ENCODE results near the gene SPAG16. TPM values are rescaled to one million over a fixed set of nuclear protein-coding genes. Genes with fewer than 3 reads are reported as not detected.

The SPAG16 gene
- total RNA-seq, 2 donors from 2014 or later = 5.0 to 10.4 TPM

GRCh38 chr2:214128040-214128439, 843.8 kb downstream of the SPAG16 start:
- H3K36me3 Mint-ChIP-seq = no peaks in the 10 kb centered on the region
- ATAC-seq = no peak
- H3K9me3 Mint-ChIP-seq = peaks cover 8% of the 10 kb centered on the region in 2 donors

GRCh38 chr2:214130114-214130513, 845.9 kb downstream of the SPAG16 start:
- DNase-seq (ENCODE audit: low spot score in 2 of 2) (no peak), ATAC-seq (no peak)
- peaks cover 8% of the 10 kb centered on the region in 2 donors for H3K9me3 Mint-ChIP-seq
- no peak overlapping the region for H3K27ac Mint-ChIP-seq
- H3K36me3 Mint-ChIP-seq = no peaks in the 10 kb centered on the region

More at GRCh38 chr2:214128040-214128439, 843.8 kb downstream of the SPAG16 start:
- no peak for DNase-seq (ENCODE audit: low spot score in 2 of 2)
- H3K27ac Mint-ChIP-seq = no peak overlapping the region

- ATAC-seq (no peak), DNase-seq (ENCODE audit: low spot score in 2 of 2) (no peak)
- Mint-ChIP-seq H3K9me3 (peaks cover 8% of the 10 kb centered on the region in 2 donors), H3K36me3 (no peaks in the 10 kb centered on the region), H3K27ac (no peak overlapping the region)
These were observed 851.7 kb downstream of the SPAG16 start for GRCh38 chr2:214135966-214136365.

GRCh38 chr2:214138779-214139178, 854.5 kb downstream of the SPAG16 start:
- Mint-ChIP-seq H3K36me3 (no peaks in the 10 kb centered on the region), H3K27ac (no peak overlapping the region), H3K9me3 (peaks cover 4% of the 10 kb centered on the region in 2 donors)
- DNase-seq (ENCODE audit: low spot score in 2 of 2) (no peak), ATAC-seq (no peak)

GRCh38 chr2:214139630-214140284, 855.5 kb downstream of the SPAG16 start:
- Mint-ChIP-seq H3K27ac (no peak overlapping the region), H3K36me3 (no peaks in the 10 kb centered on the region), H3K9me3 (peaks cover 4% of the 10 kb centered on the region in 2 donors)
- DNase-seq (ENCODE audit: low spot score in 2 of 2) (no peak), ATAC-seq (no peak)

GRCh38 chr2:214156971-214157370, 872.7 kb downstream of the SPAG16 start:
- no peak for ATAC-seq

GRCh38 chr2:214158851-214159250, 874.6 kb downstream of the SPAG16 start:
- DNase-seq (ENCODE audit: low spot score in 2 of 2) (no peak), ATAC-seq (no peak)
- Mint-ChIP-seq H3K27ac (no peak overlapping the region), H3K36me3 (no peaks in the 10 kb centered on the region), H3K9me3 (no peaks in the 10 kb centered on the region)

More at GRCh38 chr2:214156971-214157370, 872.7 kb downstream of the SPAG16 start:
- H3K9me3 Mint-ChIP-seq = peaks cover 0 to 6% of the 10 kb centered on the region in 2 donors
- DNase-seq (ENCODE audit: low spot score in 2 of 2) = no peak
- no peak overlapping the region for H3K27ac Mint-ChIP-seq
- H3K36me3 Mint-ChIP-seq = no peaks in the 10 kb centered on the region

- Mint-ChIP-seq H3K27ac (no peak overlapping the region), H3K9me3 (no peaks in the 10 kb centered on the region), H3K36me3 (no peaks in the 10 kb centered on the region)
- ATAC-seq (no peak), DNase-seq (ENCODE audit: low spot score in 2 of 2) (no peak)
These were observed 885.0 kb downstream of the SPAG16 start for GRCh38 chr2:214169281-214169680.

- no peak for DNase-seq (ENCODE audit: low spot score in 2 of 2)
- Mint-ChIP-seq H3K9me3 (no peaks in the 10 kb centered on the region), H3K27ac (no peak overlapping the region), H3K36me3 (no peaks in the 10 kb centered on the region)
- no peak for ATAC-seq
These were observed 885.5 kb downstream of the SPAG16 start for GRCh38 chr2:214169736-214170135.

GRCh38 chr2:214174563-214174962, 890.3 kb downstream of the SPAG16 start:
- H3K36me3 Mint-ChIP-seq = no peaks in the 10 kb centered on the region
- no peak for DNase-seq (ENCODE audit: low spot score in 2 of 2)
- no peak overlapping the region for H3K27ac Mint-ChIP-seq
- ATAC-seq = no peak
- no peaks in the 10 kb centered on the region for H3K9me3 Mint-ChIP-seq

- Mint-ChIP-seq H3K36me3 (no peaks in the 10 kb centered on the region), H3K27ac (no peak overlapping the region), H3K9me3 (no peaks in the 10 kb centered on the region)
- DNase-seq (ENCODE audit: low spot score in 2 of 2) (no peak), ATAC-seq (no peak)
These were observed 895.8 kb downstream of the SPAG16 start for GRCh38 chr2:214180071-214180470.

- DNase-seq (ENCODE audit: low spot score in 2 of 2) = no peak
- Mint-ChIP-seq H3K27ac (no peak overlapping the region), H3K36me3 (no peaks in the 10 kb centered on the region), H3K9me3 (no peaks in the 10 kb centered on the region)
- no peak for ATAC-seq
These were observed 896.4 kb downstream of the SPAG16 start for GRCh38 chr2:214180686-214181085.

GRCh38 chr2:214184461-214184860, 900.2 kb downstream of the SPAG16 start:
- no peaks in the 10 kb centered on the region for H3K9me3 Mint-ChIP-seq
- H3K36me3 Mint-ChIP-seq = no peaks in the 10 kb centered on the region
- no peak for DNase-seq (ENCODE audit: low spot score in 2 of 2)
- no peak overlapping the region for H3K27ac Mint-ChIP-seq
- ATAC-seq = no peak

GRCh38 chr2:214185546-214185945, 901.3 kb downstream of the SPAG16 start:
- H3K27ac Mint-ChIP-seq = no peak overlapping the region
- H3K9me3 Mint-ChIP-seq = no peaks in the 10 kb centered on the region
- no peaks in the 10 kb centered on the region for H3K36me3 Mint-ChIP-seq
- DNase-seq (ENCODE audit: low spot score in 2 of 2) (no peak), ATAC-seq (no peak)

- DNase-seq (ENCODE audit: low spot score in 2 of 2) = no peak
- H3K36me3 Mint-ChIP-seq = no peaks in the 10 kb centered on the region
- peaks cover 0 to 5% of the 10 kb centered on the region in 2 donors for H3K9me3 Mint-ChIP-seq
- H3K27ac Mint-ChIP-seq = no peak overlapping the region
- ATAC-seq = no peak
These were observed 908.4 kb downstream of the SPAG16 start for GRCh38 chr2:214192711-214193110.

- ATAC-seq (no peak), DNase-seq (ENCODE audit: low spot score in 2 of 2) (no peak)
- no peaks in the 10 kb centered on the region for H3K36me3 Mint-ChIP-seq
These were observed 909.7 kb downstream of the SPAG16 start for GRCh38 chr2:214193943-214194342.

GRCh38 chr2:214196260-214196659, 912.0 kb downstream of the SPAG16 start:
- no peak overlapping the region for H3K27ac Mint-ChIP-seq
- peaks cover 5 to 14% of the 10 kb centered on the region in 2 donors for H3K9me3 Mint-ChIP-seq

More at GRCh38 chr2:214193943-214194342, 909.7 kb downstream of the SPAG16 start:
- H3K9me3 Mint-ChIP-seq = peaks cover 0 to 5% of the 10 kb centered on the region in 2 donors
- no peak overlapping the region for H3K27ac Mint-ChIP-seq

GRCh38 chr2:214201892-214202291, 917.6 kb downstream of the SPAG16 start:
- H3K36me3 Mint-ChIP-seq = peaks cover 0 to 4% of the 10 kb centered on the region in 2 donors
- no peak overlapping the region for H3K27ac Mint-ChIP-seq
- no peak for ATAC-seq
- peaks cover 14 to 15% of the 10 kb centered on the region in 2 donors for H3K9me3 Mint-ChIP-seq
- DNase-seq (ENCODE audit: low spot score in 2 of 2) = no peak

More at GRCh38 chr2:214196260-214196659, 912.0 kb downstream of the SPAG16 start:
- no peaks in the 10 kb centered on the region for H3K36me3 Mint-ChIP-seq
- DNase-seq (ENCODE audit: low spot score in 2 of 2) = no peak
- no peak for ATAC-seq

All from activated naive CD4-positive, alpha-beta T cell treated with anti-CD3 and anti-CD28 coated beads, Interleukin-2, amount 50 U/mL, for 72 hours (primary cell).